ENCODE results near the gene TAX1BP1.

DNA sequence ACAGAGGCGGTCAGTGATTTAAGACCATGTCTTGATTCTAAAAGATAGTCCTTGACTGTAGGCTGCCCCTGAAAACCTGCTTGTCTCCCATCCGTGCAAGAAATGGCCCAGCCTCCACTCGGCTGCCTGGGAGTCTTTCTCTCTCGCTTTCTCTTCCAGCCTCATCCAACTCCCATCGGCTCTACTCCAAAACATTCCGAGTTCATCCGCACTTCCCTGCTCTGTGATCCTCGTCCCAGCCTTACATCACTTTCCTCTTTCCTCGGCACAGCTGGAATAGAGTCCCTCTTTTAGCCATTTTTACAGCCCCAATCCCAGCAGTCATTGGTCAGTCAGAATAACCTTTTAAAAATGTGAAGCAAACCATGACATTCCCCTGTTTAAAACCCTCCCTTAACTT lies 135.1 kb downstream of the TAX1BP1 start:
- TF ChIP-seq FOXA1 (IDR thresholded peaks at IDR 0.05) (no peak), FOXK2 (IDR thresholded peaks at IDR 0.05) (no peak), FOXM1 (IDR thresholded peaks at IDR 0.05; ENCODE audit: borderline replicate concordance) (no peak), BHLHE40 (IDR thresholded peaks at IDR 0.05; ENCODE audit: borderline replicate concordance) (no peak), SUZ12 (IDR thresholded peaks at IDR 0.05) (no peak), ARNT (IDR thresholded peaks at IDR 0.05) (no peak), CTBP1 (IDR thresholded peaks at IDR 0.05; ENCODE audit: borderline replicate concordance) (no peak), TARDBP (IDR thresholded peaks at IDR 0.05) (no peak), HDGF (IDR thresholded peaks at IDR 0.05; ENCODE audit: borderline replicate concordance) (no peak), ELF4 (IDR thresholded peaks at IDR 0.05) (no peak)
- TF ChIP-seq, protein P1, sequence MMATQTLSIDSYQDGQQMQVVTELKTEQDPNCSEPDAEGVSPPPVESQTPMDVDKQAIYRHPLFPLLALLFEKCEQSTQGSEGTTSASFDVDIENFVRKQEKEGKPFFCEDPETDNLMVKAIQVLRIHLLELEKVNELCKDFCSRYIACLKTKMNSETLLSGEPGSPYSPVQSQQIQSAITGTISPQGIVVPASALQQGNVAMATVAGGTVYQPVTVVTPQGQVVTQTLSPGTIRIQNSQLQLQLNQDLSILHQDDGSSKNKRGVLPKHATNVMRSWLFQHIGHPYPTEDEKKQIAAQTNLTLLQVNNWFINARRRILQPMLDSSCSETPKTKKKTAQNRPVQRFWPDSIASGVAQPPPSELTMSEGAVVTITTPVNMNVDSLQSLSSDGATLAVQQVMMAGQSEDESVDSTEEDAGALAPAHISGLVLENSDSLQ (IDR thresholded peaks at IDR 0.05), result no peak
